Forelimb muscle (tissue), 1 donor: Measurements from ENCODE around the gene CLEC16A. TPM values are rescaled to one million over a fixed set of nuclear protein-coding genes. Genes with fewer than 3 reads are reported as not detected.
"Not testable (repeated sequence)": the region's sequence is repeated elsewhere in the genome, so short reads cannot be mapped to it uniquely, and the experiment has no call there.

Experiments used
- DNase-seq: peaks from one replicate; pipeline ENCODE4 v3.0.0-alpha.2; 2013; ENCODE audit warnings: low read depth
- polyA plus RNA-seq: library from polyadenylated mRNA; unstranded; fragments of 120-200 nt; gene quantifications from one replicate; pipeline ENCODE4 v1.2.1, GENCODE V29; 2013; ENCODE audit not compliant: insufficient read length

Gene CLEC16A
- polyA plus RNA-seq, 1 donor: 14.5 TPM

GRCh38 chr16:10966559-10966958 is 22.2 kb downstream of the CLEC16A start:
- not testable (repeated sequence) for DNase-seq

GRCh38 chr16:10967986-10968385 is 23.6 kb downstream of the CLEC16A start:
- DNase-seq: no peak

DNA sequence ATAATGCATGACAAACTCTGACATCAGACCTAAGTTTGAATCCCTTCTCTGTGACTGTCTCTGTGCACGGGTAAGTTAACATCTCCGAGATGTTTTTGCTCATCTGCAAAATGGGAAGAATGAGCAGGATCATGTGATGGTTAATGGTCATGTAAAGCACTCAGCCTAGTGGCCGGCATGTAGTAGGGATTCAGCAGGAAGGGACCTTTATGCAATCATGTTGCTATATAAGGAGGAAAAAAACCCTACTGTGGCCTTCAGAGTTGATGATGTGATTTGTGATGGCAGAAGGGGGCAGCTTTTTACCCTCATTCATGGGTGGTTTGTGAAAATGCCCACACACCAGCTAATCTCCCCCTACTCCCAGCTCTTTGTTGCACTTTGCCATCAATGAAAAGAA is 24.1 kb downstream of the CLEC16A start:
- no peak for DNase-seq

GRCh38 chr16:10969615-10970014 is 25.3 kb downstream of the CLEC16A start:
- no peak for DNase-seq

- no peak for DNase-seq
These were observed 25.7 kb downstream of the CLEC16A start for GRCh38 chr16:10970065-10970464.

DNA sequence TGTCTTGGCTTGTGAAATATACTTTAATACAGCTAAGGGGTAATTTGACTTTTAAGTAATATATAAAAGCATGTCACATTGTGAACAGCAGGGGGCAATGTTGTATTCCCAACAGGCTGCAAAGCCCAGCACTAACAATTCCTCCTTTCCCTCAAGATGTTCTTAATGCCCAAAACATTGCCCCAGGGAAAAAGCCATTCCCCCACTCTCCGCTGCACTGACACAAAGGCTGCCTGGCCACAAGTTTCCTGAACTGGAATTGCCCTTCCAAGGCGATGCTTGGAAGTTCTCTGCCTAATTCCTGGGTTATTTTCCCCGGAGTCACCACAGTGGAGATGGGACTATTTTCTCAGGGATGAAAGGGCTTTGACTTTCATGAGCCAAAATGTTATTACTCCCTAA is 27.2 kb downstream of the CLEC16A start:
- peak; percentile 77 for DNase-seq

DNA sequence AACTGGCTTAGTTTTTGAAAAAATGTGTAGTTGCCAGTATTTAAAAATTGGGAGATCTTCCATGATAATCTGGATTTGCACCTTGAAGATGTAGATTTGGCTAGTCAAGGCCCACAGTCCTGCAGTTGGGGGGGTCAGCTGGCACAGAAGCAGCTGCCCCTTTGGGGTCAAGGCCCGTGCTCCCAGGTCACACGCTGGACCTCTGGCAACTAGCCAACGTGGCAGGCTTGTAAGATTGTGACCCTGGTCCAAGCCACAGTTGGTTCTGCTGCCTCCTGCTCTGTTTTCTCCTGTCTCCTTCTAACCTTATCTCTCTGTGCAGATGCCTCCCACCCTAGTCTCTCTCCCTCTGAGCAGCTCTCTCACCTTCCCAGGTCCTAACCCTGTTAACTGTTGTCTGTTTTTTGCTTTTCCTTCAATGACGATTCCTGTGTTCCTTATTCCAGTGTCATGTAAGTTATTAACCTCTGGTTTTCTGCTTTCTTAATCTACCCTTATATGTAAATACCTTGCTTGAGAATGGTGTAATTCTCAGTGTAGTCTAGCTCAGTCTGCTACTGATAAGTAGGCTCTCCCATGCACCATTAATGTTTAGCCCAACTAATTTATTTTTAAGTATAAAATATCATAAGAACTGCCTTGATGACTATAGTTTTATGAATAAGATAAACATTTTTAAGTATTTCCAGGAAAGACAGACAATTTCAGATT is 27.9 kb downstream of the CLEC16A start:
- DNase-seq: no peak

DNA sequence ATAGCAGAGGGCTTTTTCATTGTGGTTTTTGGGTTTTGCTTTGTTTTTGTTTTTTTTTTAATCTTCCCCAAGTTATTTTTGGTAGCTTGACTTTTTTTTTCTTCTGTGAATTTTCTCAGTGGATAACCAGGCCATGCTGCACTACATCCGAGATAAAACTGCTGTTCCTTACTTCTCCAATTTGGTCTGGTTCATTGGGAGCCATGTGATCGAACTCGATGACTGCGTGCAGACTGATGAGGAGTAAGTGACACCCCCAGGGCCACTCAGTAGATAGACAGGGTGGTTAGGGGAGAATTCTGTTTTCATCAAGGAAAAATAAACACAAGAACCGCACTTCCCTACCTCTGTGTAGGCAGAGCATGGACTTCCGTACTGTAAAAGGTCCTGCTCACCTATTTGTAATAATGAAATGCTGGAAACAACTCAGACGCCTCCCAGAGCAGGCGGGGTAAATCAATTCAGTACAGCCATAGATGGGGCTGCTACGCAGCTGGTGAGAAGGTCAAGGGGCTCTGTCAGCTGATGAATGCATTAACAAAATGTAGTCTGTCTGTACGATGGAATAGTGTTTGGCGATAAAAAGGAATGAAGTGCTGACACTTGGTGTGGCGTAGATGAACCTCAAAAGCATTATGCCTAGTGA is 28.6 kb downstream of the CLEC16A start:
- DNase-seq: no peak

DNA sequence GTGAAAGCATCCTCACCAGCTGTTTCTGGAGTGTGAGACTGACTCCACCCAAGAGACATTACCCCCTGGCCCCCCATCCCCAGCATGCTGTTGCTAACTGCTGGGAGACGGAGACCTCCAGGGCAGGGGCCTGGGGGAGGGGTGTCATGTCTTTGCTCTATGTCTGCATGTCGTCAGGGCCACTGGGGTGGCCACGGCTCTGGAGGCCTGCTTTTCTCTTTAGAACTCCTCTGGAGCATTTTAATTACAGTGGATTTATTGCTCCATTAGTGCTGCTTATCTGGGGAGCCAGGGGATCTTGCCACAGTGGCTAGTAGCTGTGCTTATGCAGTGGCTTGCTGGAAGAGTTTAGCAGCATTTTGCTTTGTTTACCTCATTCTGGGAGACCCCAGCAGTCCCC is 32.3 kb downstream of the CLEC16A start:
- DNase-seq: no peak

DNA sequence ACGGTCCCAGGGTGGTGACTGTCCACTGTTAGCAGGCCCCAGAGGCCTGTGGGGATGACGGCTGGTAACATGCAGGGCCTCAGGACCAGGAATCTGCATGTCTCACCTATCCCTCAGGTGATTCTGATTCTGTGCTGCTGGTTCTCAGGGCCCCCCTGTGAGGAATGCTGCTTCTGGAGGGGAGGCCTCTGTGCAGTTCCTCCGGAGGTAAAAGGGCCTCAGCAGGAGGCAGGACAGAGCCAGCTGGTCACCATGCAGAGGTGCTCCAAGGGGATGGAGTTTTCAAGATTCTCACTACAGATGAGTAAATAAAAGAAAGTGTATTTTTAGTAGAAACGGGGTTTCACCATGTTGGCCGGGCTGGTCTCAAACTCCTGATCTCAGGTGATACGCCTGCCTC is 33.8 kb downstream of the CLEC16A start:
- no peak for DNase-seq

DNA sequence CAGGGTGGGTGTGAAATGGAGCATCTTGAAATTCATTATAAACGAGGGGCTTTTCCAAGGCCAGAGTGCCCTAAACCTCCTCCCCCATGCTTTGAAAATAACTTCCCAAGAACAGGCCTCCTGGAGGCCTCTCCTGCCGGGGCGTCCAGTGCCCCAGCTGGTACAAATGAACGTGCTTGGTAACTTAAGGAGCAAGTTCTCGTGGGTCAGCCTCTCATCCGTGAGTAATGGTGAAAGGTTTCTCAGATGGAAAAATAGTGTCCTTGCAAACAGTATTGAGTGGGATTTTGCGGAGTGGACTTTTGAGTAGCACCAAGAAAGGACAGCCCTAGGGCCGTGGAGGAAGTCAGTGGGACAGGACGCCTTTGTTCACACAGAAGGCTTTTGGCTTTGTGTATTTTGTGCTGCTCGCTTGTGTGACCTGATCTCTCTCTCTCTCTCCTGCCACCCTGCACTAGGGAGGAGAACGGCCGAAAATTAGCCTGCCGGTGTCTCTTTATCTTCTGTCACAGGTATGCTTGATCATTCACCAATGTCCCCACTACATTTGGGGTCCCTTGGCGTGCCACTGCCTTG is 34.6 kb downstream of the CLEC16A start:
- no peak for DNase-seq

GRCh38 chr16:10979717-10980601 is 35.6 kb downstream of the CLEC16A start:
- peak; percentile 81 for DNase-seq

DNA sequence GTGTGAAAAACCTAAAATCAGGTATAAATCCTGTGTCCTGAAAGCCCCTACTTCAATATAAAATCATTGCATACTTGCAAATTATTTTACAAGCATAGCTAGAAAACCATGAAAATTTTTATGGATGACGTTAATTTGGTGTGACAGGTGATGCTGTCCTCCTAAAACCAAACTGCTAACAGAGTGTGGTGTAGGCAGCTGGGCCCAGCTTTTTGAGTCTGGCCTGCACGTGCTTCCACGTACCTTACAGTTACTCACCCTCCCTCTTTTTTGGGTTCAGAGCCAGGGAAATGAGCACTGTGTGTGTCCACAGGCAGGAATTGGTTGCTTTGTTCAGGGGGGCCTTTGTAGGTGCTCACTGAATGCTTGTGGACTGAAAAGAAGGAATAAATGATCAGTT is 36.4 kb downstream of the CLEC16A start:
- no peak for DNase-seq

DNA sequence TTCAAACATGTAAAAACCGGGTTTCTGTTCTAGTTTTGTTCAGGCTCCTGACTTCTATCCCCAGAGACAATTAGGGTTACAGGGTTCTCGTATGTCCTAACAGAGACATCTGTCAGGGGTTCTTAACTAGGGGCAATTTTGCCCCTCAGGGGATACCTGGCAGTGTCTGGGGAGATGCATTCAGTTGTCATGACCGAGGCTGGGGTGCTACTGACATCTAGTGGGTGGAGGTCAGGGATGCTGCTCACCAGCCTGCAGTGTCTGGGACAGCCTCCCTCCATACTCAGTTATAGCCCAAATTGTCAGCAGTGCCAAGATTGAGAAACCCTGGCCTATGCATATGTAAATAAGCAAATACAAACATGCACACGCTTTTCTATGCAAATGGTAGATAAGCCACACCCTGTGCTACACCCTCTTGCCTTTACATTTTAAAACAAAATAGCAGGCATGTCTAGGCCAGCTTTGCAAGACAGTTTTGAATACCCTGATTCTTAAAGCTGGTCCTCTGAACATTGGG is 37.4 kb downstream of the CLEC16A start:
- no peak for DNase-seq

DNA sequence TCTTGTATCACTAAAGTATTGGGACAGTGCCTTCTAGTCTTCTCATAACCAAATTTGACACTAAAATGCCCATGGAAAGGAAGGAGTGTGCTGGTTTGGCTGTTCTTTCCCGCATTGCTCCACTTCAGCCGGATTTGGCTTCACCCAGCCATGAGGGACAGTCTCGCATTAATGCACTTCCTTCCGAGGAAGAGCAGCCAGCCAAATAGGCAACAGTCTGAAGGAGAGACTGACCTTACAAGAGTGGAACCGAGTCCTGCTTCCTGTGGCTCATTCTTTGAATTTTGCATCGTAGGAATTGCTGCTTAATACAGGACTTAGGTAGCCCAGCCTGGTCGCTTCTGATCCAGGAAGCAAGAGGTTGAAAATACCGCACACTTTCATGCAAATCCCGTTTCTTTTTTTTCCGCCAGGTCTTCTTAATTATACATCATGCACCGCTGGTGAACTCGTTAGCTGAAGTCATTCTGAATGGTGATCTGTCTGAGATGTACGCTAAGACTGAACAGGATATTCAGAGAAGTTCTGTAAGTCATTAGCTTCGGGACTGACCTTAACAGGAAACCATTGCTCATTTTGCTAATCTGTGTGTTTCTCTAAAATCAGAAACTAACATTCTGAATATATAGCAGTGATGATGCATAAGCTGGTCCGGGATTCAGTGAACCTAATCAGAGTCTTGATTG is 38.2 kb downstream of the CLEC16A start:
- peak; percentile 73 for DNase-seq

- no peak for DNase-seq
These were observed 38.8 kb downstream of the CLEC16A start for GRCh38 chr16:10983159-10983558.

DNA sequence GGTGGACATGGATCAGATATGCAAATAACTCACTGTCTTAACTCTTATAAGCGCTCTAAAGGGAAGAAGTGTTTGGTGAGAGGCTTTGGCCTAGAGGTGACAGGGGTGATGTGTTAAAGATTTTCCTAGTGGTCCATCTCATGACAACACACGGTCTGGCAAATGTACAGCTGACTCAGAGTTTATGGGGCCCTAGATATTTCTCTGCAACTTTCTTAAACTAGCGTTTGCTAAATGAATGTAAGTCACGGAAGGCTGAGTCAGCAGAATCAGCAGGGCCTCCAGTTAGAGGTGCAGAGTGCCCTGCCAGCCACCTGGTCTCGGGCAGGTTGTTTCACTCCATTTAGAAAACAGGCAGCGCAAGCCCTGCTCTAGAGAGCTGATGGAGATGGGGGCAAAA is 40.1 kb downstream of the CLEC16A start:
- no peak for DNase-seq

DNA sequence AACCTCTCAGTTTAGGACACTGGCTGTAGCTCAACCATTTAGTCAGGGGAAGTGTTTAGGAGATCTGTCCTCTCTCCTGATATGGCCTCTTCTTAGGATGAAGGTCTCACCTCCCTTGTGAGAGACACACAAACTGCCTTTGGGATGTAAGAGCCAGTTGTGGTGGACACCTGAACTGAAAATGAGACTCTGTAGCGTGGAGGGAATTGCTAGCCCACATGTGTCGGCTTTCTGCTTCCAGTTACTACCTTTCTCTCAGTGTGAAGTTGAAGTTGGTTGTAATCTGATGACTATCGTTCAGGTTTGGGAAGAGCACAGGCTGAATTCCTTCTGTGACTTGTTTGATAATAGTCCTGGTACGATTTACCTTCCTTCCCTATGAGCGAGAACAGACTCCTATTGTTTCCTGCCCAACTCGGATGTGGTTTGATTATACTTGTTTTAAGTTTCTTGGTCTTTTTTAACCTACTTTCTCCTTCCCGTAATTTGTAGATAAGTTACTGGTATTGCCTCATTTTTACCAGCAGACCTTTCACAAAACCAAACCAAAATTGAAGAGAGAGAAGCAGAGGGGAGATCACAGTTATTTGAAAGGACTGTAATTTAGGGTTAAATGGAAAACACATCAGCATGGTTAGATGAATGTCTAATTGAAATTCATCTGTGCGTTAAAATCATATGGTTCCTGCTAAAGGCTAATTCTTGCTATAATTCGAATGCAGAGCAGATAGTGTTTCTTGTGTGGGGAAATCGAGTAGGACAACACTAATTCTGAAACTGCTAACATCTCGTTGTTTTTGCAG is 43.2 kb downstream of the CLEC16A start:
- no peak for DNase-seq

DNA sequence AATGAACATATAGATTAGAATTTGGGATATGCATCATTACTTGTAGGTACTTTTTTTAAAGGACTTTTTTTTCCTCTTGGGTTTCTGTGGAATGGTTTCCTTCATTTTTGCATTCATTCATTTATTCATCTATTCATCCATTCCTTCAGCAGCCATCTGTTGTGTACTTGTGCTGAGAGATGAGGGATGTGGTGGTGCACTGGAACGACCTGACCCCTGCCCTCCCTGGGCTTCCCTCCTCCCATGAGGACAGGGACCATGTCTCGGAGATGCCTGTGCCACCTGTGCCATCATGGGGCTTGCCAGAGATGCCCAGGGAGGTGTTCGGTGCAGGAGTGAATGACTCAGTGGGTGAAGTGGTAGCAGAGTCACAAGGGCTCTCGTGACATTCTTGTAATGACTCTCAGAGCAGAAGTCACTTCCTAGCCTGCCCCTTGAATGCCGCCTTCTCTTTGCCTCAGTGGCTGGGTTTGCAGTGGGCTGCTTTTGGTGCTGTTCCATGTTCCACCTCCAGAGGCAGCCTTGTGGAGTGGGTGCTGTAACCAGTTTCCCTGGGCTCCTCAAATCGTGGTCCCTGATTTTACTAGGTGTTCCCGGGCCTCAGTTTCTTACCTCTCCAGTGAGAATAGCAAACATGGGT is 43.9 kb downstream of the CLEC16A start:
- DNase-seq: no peak

DNA sequence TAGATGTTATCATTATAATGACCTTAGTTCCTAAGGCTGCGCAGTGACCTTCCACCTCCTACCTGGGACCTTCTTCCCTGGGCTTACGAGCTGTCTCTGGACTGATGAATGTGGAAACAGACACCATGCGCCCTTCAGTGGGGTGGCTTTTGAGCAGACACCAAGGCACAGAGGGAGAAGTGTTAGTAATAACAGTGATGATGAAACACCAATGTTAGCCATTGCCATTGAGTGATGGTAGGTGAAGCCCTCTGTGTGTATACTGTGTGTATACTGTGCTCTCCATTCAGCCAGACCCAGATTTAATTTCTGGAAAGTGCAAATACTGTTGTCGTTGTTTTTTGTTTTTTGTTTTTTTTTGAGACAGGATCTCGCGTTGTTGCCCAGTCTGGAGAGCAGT is 44.5 kb downstream of the CLEC16A start:
- DNase-seq: no peak
